Heart left ventricle (tissue), 16 donors: Measurements from ENCODE around the gene CDKN2D. TPM values are rescaled to one million over a fixed set of nuclear protein-coding genes. Genes with fewer than 3 reads are reported as not detected.

ENCODE experiments used
- ATAC-seq, 4 donors: fragments of 200-7000 bp; cut with Tn5 transposase; one replicate each; pipeline ENCODE4 v1.9.1; 2020 to 2022; ENCODE audit warnings: moderate library complexity in 4 of 4, mild to moderate bottlenecking in 3 of 4, moderate number of reproducible peaks in 1 of 4
- DNase-seq, 5 donors: peaks; one replicate each; pipeline ENCODE4 v3.0.0-alpha.2; 2020
- H3K27ac ChIP-seq, 12 donors: fragments of 200-600 bp; sonication (generic) in 4 of 12; one replicate each; pipeline versions ENCODE4 v1.5.0 to v1.8.0; 2016 to 2022; ENCODE audit warnings: mild to moderate bottlenecking in 2 of 12
- H3K27me3 ChIP-seq, 9 donors: fragments of 200-600 bp; sonication (generic) in 2 of 9; one replicate each; pipeline versions ENCODE4 v1.5.1 to v1.8.0; 2016 to 2022; ENCODE audit warnings: mild to moderate bottlenecking in 3 of 9
- H3K36me3 ChIP-seq, 9 donors: fragments of 200-600 bp; sonication (generic) in 2 of 9; one replicate each; pipeline versions ENCODE4 v1.5.0 to v1.8.0; 2018 to 2022; ENCODE audit warnings: mild to moderate bottlenecking in 2 of 9
- H3K4me1 ChIP-seq, 12 donors: fragments of 200-600 bp; sonication (generic) in 4 of 12; one replicate each; pipeline versions ENCODE4 v1.5.0 to v1.8.0; 2016 to 2022; ENCODE audit warnings: mild to moderate bottlenecking in 3 of 12
- H3K4me3 ChIP-seq, 12 donors: fragments of 200-600 bp; sonication (generic) in 4 of 12; one replicate each; pipeline versions ENCODE4 v1.5.0 to v1.8.0; 2017 to 2022; ENCODE audit warnings: mild to moderate bottlenecking in 9 of 12, moderate library complexity in 4 of 12
- H3K9me3 ChIP-seq, 12 donors: fragments of 200-600 bp; sonication (generic) in 4 of 12; one replicate each; pipeline versions ENCODE4 v1.5.0 to v1.8.0; 2016 to 2022; ENCODE audit warnings: mild to moderate bottlenecking in 1 of 12
- POLR2A ChIP-seq, 2 donors: fragments of 450-650 bp; IDR thresholded peaks; one replicate each; pipeline ENCODE4 v1.6.1; 2017; ENCODE audit warnings: antibody characterized with exemption in 2 of 2, mild to moderate bottlenecking in 2 of 2, moderate library complexity in 2 of 2
- WGBS, 4 donors: extraction: QIAGEN DNeasy Blood & Tissue Kit in 2 of 4; methylation state at CpG; one replicate each; pipeline versions ENCODE4 v1.1.5 to v1.1.7; 2013 to 2018; 5-methylcytosine and 5-hydroxymethylcytosine counted together
- intact Hi-C, 10 donors: fragments of 100-400 bp; cut with DNase I; formaldehyde crosslinking; loops; one replicate each; pipeline versions ENCODE4 v1.11.1 to v1.14.2; 2022
- polyA plus RNA-seq, 2 donors: library from polyadenylated mRNA; stranded (reverse); fragments of 200-250 nt; gene quantifications; one replicate each; pipeline ENCODE4 v1.2.3, GENCODE V29; 2013
- total RNA-seq, 9 donors: library from RNA; depleted of rRNA in 2 of 9; stranded (reverse); fragments of >200 nt in 2 of 9; fragmentation: NEBNext Ultra II Directional in 3 of 9; extraction: Animal tissue kit (Norgen Biotek cat#: 25700) in 3 of 9; gene quantifications; one replicate each; pipeline versions ENCODE4 v1.1.0 to v1.2.4, GENCODE V29; 2016 to 2023
- TF ChIP-seq, protein P1 (sequence below), 12 donors: fragments of 200-600 bp; sonication (generic) in 4 of 12; IDR thresholded peaks; one replicate each; pipeline versions ENCODE4 v1.5.0 to v1.8.0; 2018 to 2022; ENCODE audit warnings: antibody characterized with exemption in 12 of 12, mild to moderate bottlenecking in 5 of 12
- donor health status: ischemic (EF 13 %, LVEDD 7.1; RV severe dilation, severe dysfunction).
- donor health status: healthy with polysubstance abuse.
- donor health status: DM: no; HTN: yes; CAD: no.
- donor health status: DM: no; HTN: no; CAD: no.
- donor health status: ischemic (EF 25% LVEDD 6.9; RV normal size, moderate dysfunction).
- donor health status: ischemic (EF 25% LVEDD 5.7; RV mildly dilated, moderate dysfunction).
- donor health status: healthy.
- donor health status: DM: yes; HTN: yes; CAD: no.
- donor health status: ischemic (EF 35%, LVEDD 5.7; RV mildly dilated, moderate dysfunction).
- donor health status: nonischemic (EF 11% LVEDD 7.7; RV severe dilation, severe dysfunction).
- donor health status: DM: yes; HTN: yes; CAD: no.
- donor health status: PGD.
- donor health status: ischemic (EF 29% LVEDD 5.4; RV normal size, mild dysfunction).
- donor health status: nonischemic (EF 23%, LVEDD 6.1; RV moderate dilation, normal function).

The CDKN2D gene
- total and polyA plus RNA-seq, 11 donors: 6.8 to 28.0 (median 11.8) TPM

DNA sequence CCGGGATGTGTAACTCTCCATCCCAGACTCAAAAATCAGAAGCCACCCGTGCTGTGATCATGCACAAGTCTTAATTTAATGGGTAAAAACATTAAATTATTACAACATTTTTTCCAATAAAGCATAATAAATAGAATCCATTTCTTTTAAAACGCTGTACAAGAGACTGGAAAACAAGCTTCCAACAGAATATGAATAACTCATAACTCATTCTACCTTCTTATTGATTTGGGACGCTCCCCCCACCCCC, 2.4 kb downstream of the CDKN2D start:
- peak overlapping the region; percentile 19 to 91 (median 85) for H3K27ac ChIP-seq
- H3K4me3 ChIP-seq: peak overlapping the region in 11 of 12 donors; percentile 64 to 94 (median 87)
- ATAC-seq: no peak
- H3K4me1 ChIP-seq: peaks cover 8 to 46% (median 33%) of the 10 kb centered on the region in 12 donors
- 10 to 13% (median 11%) methylated on average over 4 of the region's 4 CpGs for WGBS, 4 donors
- no peak for TF ChIP-seq POLR2A (IDR thresholded peaks at IDR 0.05)
- TF ChIP-seq, protein P1, sequence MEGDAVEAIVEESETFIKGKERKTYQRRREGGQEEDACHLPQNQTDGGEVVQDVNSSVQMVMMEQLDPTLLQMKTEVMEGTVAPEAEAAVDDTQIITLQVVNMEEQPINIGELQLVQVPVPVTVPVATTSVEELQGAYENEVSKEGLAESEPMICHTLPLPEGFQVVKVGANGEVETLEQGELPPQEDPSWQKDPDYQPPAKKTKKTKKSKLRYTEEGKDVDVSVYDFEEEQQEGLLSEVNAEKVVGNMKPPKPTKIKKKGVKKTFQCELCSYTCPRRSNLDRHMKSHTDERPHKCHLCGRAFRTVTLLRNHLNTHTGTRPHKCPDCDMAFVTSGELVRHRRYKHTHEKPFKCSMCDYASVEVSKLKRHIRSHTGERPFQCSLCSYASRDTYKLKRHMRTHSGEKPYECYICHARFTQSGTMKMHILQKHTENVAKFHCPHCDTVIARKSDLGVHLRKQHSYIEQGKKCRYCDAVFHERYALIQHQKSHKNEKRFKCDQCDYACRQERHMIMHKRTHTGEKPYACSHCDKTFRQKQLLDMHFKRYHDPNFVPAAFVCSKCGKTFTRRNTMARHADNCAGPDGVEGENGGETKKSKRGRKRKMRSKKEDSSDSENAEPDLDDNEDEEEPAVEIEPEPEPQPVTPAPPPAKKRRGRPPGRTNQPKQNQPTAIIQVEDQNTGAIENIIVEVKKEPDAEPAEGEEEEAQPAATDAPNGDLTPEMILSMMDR (IDR thresholded peaks at IDR 0.05): no peak
- H3K9me3 ChIP-seq: no peaks in the 10 kb centered on the region
- H3K27me3 ChIP-seq: no peaks in the 10 kb centered on the region
- intact Hi-C loops: loop anchor here in 8 of 10 donors (5.0 to 10.0 kb wide), 8 partner anchors 62 to 164 kb away; partner anchors contain the start of genes CDC37 (in 5 of the 8), KEAP1 (in 4 of the 8) and ILF3 (in 1 of the 8)
- no peak for DNase-seq
- peaks cover 0 to 16% (median 6%) of the 10 kb centered on the region in 9 donors for H3K36me3 ChIP-seq

DNA sequence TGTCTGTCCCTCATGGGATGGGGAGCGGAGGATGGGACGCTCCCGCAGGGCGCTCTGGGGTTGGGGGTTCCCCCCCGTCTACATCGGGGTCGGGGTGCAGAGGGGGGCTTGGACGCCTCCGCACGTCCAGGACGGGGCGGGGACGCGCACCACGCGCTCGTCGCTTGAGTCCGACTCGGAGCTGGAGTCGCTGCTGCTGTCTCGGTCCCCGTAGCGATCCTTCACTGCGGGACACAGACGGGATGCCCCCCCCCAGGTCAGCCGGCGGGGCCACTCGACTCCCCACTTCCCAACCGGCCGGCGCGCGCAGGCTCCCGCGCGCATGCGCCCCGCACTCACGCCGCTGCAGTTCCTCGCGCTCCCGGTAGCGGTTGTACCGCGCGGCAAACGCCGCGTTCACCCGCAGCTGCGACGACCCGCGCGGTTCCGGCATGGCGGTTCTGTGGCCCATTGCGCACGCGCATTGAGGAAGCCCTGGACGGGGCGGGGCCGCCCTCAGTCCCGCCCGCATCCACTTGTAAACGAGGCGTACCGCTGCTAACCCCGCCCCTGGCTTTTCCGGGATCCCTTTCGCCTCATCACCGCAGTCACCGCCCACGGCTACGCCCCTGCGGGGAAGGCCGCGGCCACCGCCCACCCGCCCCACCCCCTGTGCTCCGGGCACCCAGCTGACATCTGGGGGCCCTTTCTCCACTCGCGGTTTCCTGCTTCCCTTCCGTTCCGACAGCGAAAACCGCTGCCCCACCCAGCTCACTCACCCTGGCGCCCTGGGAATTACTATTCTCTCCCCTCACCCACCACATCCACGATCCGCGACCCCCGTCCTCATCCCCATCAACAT, 3.0 kb downstream of the CDKN2D start, which contains the start of gene KRI1:
KRI1 (minus strand) TSS at position 444 of the 841 bp plus-strand sequence; CDS start at position 433, 11 bp downstream.
- DNase-seq (peak; percentile 99), ATAC-seq (peak; percentile 86 to 91 (median 86))
- H3K4me3 ChIP-seq: peak within 1 kb of the TSS; percentile 64 to 94 (median 86)
- 0 to 1% (median 1%) methylated on average over 14 to 94 of the region's 94 CpGs for WGBS, 4 donors
- intact Hi-C loops: loop anchor here in 8 of 10 donors (2.0 to 10.0 kb wide), 10 partner anchors 19 to 163 kb away; partner anchors contain the start of genes CDC37 (in 5 of the 8), KEAP1 (in 4 of the 8) and ILF3 (in 1 of the 8)
- H3K36me3 ChIP-seq: peaks cover 0 to 22% (median 11%) of the 10 kb centered on the region in 9 donors
- TF ChIP-seq, protein P1 (IDR thresholded peaks at IDR 0.05): peak in 6 of 12 donors; percentile 15 to 43 (median 32)
- TF ChIP-seq POLR2A (IDR thresholded peaks at IDR 0.05): peak in 1 of 2 donors; percentile 96
- H3K27ac ChIP-seq: peak within 1 kb of the TSS; percentile 68 to 91 (median 85)
- H3K9me3 ChIP-seq: no peaks in the 10 kb centered on the region
- no peaks in the 10 kb centered on the region for H3K27me3 ChIP-seq
- peaks cover 8 to 46% (median 33%) of the 10 kb centered on the region in 12 donors for H3K4me1 ChIP-seq

DNA sequence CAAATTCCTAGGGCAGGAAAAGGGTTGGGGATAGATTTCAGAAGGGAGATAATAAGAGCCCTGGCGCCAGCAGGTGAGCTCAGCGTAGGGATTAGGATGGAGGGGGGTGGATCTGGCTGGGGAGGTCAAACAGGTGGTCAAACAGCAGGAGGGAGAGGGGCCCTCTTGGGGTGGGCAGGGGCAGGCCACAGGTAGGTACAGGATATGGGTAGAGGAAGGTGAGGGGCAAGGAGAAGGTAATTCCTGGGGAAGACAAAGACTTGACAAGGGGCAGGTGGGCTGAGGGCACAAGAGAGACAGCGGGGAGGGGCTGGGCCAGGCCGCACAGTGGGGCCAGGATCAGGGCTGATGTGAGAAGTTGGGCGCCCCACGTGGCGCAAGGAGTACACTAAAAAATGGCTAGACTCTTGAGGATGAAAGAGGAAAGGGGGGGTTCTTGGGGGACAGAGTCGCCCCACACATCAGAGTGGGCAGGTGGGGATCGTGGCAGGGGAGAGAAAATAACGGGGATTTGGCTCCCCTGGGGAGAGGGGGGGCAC, 3.7 kb downstream of the CDKN2D start:
- peak overlapping the region; percentile 64 to 94 (median 86) for H3K4me3 ChIP-seq
- peaks cover 8 to 46% (median 33%) of the 10 kb centered on the region in 12 donors for H3K4me1 ChIP-seq
- H3K27ac ChIP-seq: peak overlapping the region; percentile 68 to 91 (median 85)
- no peaks in the 10 kb centered on the region for H3K27me3 ChIP-seq
- WGBS, 4 donors: 19 to 35% (median 28%) methylated on average over 10 of the region's 10 CpGs
- DNase-seq (peak in 2 of 5 donors; percentile 45 to 50), ATAC-seq (peak in 1 of 4 donors; percentile 4)
- intact Hi-C loops: loop anchor here in 8 of 10 donors (2.0 to 10.0 kb wide), 10 partner anchors 18 to 163 kb away; partner anchors contain the start of genes CDC37 (in 5 of the 8), KEAP1 (in 4 of the 8) and ILF3 (in 1 of the 8)
- peaks cover 0 to 29% (median 18%) of the 10 kb centered on the region in 9 donors for H3K36me3 ChIP-seq
- TF ChIP-seq POLR2A (IDR thresholded peaks at IDR 0.05): no peak
- TF ChIP-seq, protein P1 (IDR thresholded peaks at IDR 0.05): no peak
- H3K9me3 ChIP-seq: no peaks in the 10 kb centered on the region
